Mesothelial cell of epicardium (in vitro differentiated cells): ENCODE measurements around the gene ANK2. TPM values are rescaled to one million over a fixed set of nuclear protein-coding genes. Genes with fewer than 3 reads are reported as not detected.

Experiments used
- DNase-seq, 2 experiments: peaks; one replicate each; pipeline ENCODE4 v3.0.0; 2021; ENCODE audit warnings: low spot score in 2 of 2; ENCODE audit not compliant: unreplicated experiment in 2 of 2
- H3K27ac Mint-ChIP-seq: 2 replicates; pipeline ENCODE4 v1.8.0; 2021; ENCODE audit warnings: mixed read lengths
- H3K27me3 Mint-ChIP-seq: 2 replicates; pipeline ENCODE4 v1.8.0; 2021; ENCODE audit warnings: low read depth, mixed read lengths
- H3K36me3 Mint-ChIP-seq: 2 replicates; pipeline ENCODE4 v1.8.0; 2021; ENCODE audit warnings: mixed read lengths
- H3K4me1 Mint-ChIP-seq: 2 replicates; pipeline ENCODE4 v1.8.0; 2021; ENCODE audit warnings: mixed read lengths
- H3K4me3 Mint-ChIP-seq: 2 replicates; pipeline ENCODE4 v1.8.0; 2021; ENCODE audit warnings: mild to moderate bottlenecking, moderate library complexity, mixed read lengths
- H3K9me3 Mint-ChIP-seq: 2 replicates; pipeline ENCODE4 v1.8.0; 2021; ENCODE audit warnings: mixed read lengths
- CTCF ChIP-seq: fragments of 200-600 bp; sonication (generic); IDR thresholded peaks from one replicate; pipeline ENCODE4 v1.5.0; 2021; ENCODE audit warnings: antibody characterized with exemption; ENCODE audit not compliant: unreplicated experiment
- total RNA-seq: library from RNA; stranded (reverse); gene quantifications from 3 replicates; pipeline ENCODE4 v1.2.1, GENCODE V29; 2021

Gene ANK2
- total RNA-seq, 1 donor from 2014 or later, result 9.2 TPM

GRCh38 chr4:113256946-113257345 lies 207.5 kb downstream of the ANK2 start:
- H3K27me3 Mint-ChIP-seq, result no peaks in the 10 kb centered on the region
- no peaks in the 10 kb centered on the region for H3K36me3 Mint-ChIP-seq
- no peak overlapping the region for H3K27ac Mint-ChIP-seq
- H3K9me3 Mint-ChIP-seq, result no peaks in the 10 kb centered on the region
- no peak overlapping the region for H3K4me3 Mint-ChIP-seq
- peaks cover 12% of the 10 kb centered on the region for H3K4me1 Mint-ChIP-seq
- TF ChIP-seq CTCF, result no peak
- DNase-seq, result no peak

- Mint-ChIP-seq H3K4me1 (peaks cover 12% of the 10 kb centered on the region), H3K4me3 (no peak overlapping the region), H3K36me3 (no peaks in the 10 kb centered on the region), H3K9me3 (no peaks in the 10 kb centered on the region), H3K27me3 (no peaks in the 10 kb centered on the region), H3K27ac (no peak overlapping the region)
- no peak for DNase-seq
- no peak for TF ChIP-seq CTCF
These were observed 211.2 kb downstream of the ANK2 start for GRCh38 chr4:113260688-113261087.

GRCh38 chr4:113263274-113263673 lies 213.8 kb downstream of the ANK2 start:
- H3K27ac Mint-ChIP-seq, result no peak overlapping the region
- DNase-seq, result no peak
- H3K4me1 Mint-ChIP-seq, result peaks cover 1% of the 10 kb centered on the region
- H3K27me3 Mint-ChIP-seq, result no peaks in the 10 kb centered on the region
- TF ChIP-seq CTCF, result no peak
- H3K9me3 Mint-ChIP-seq, result peaks cover 13% of the 10 kb centered on the region
- no peaks in the 10 kb centered on the region for H3K36me3 Mint-ChIP-seq
- no peak overlapping the region for H3K4me3 Mint-ChIP-seq

- Mint-ChIP-seq H3K4me3 (no peak overlapping the region), H3K27me3 (no peaks in the 10 kb centered on the region), H3K9me3 (peaks cover 13% of the 10 kb centered on the region), H3K27ac (no peak overlapping the region), H3K36me3 (no peaks in the 10 kb centered on the region), H3K4me1 (peaks cover 4% of the 10 kb centered on the region)
- DNase-seq, result no peak
- no peak for TF ChIP-seq CTCF
These were observed 221.3 kb downstream of the ANK2 start for GRCh38 chr4:113270520-113271319.

- no peak for TF ChIP-seq CTCF
- Mint-ChIP-seq H3K4me3 (no peak overlapping the region), H3K36me3 (no peaks in the 10 kb centered on the region), H3K27ac (no peak overlapping the region), H3K4me1 (peaks cover 8% of the 10 kb centered on the region), H3K27me3 (no peaks in the 10 kb centered on the region), H3K9me3 (peaks cover 7% of the 10 kb centered on the region)
- DNase-seq, result no peak
These were observed 223.1 kb downstream of the ANK2 start for GRCh38 chr4:113272523-113272922.
